Transverse colon (tissue), 4 donors: Measurements from ENCODE around the gene FBXL17. TPM values are rescaled to one million over a fixed set of nuclear protein-coding genes. Genes with fewer than 3 reads are reported as not detected.

Experiments used
- DNase-seq: peaks from one replicate; pipeline ENCODE4 v3.0.0-alpha.2; 2019
- H3K27ac ChIP-seq, 4 donors: fragments of 200-600 bp; sonication (generic); 2 replicates each; pipeline ENCODE4 v1.5.1; 2016 to 2018; ENCODE audit warnings: inconsistent platforms in 4 of 4
- H3K27me3 ChIP-seq: fragments of 200-600 bp; sonication (generic); 2 replicates; pipeline ENCODE4 v1.5.1; 2017; ENCODE audit warnings: inconsistent platforms
- H3K36me3 ChIP-seq, 4 donors: fragments of 200-600 bp; sonication (generic); 2 replicates each; pipeline ENCODE4 v1.5.1; 2017 to 2019; ENCODE audit warnings: inconsistent platforms in 4 of 4
- H3K4me1 ChIP-seq, 4 donors: fragments of 200-600 bp; sonication (generic); 2 replicates each; pipeline ENCODE4 v1.5.1; 2017 to 2020; ENCODE audit warnings: inconsistent platforms in 4 of 4
- H3K4me3 ChIP-seq, 4 donors: fragments of 200-600 bp; sonication (generic); 1 replicate in 1 of 4; 2 replicates in 3 of 4; pipeline versions ENCODE4 v1.5.1 to v1.6.1; 2017 to 2019; ENCODE audit warnings: inconsistent platforms in 4 of 4
- H3K9me3 ChIP-seq, 2 donors: fragments of 200-600 bp; sonication (generic); 2 replicates each; pipeline ENCODE4 v1.5.1; 2017 to 2019; ENCODE audit warnings: inconsistent platforms in 2 of 2
- EP300 ChIP-seq: sonication (generic); formaldehyde crosslinking; IDR thresholded peaks from one replicate; pipeline ENCODE4 v1.6.1; 2017; ENCODE audit warnings: antibody characterized with exemption, low read depth
- POLR2A ChIP-seq: fragments of 450-650 bp; IDR thresholded peaks from one replicate; pipeline ENCODE4 v1.6.1; 2016; ENCODE audit warnings: antibody characterized with exemption, mild to moderate bottlenecking, moderate library complexity
- POLR2AphosphoS5 ChIP-seq, 3 donors: sonication (generic); formaldehyde crosslinking; IDR thresholded peaks; one replicate each; pipeline ENCODE4 v1.6.1; 2016; ENCODE audit warnings: antibody characterized with exemption in 3 of 3
- WGBS, 2 donors: methylation state at CpG; one replicate each; pipeline ENCODE4 v1.1.5; 2018; ENCODE audit warnings: low coverage in 1 of 2; 5-methylcytosine and 5-hydroxymethylcytosine counted together
- in situ Hi-C, 4 donors: fragments of 200-750 bp; cut with MboI; loops; one replicate each; pipeline versions ENCODE4 v1.15.0 to v1.15.1; 2017; ENCODE audit warnings: low sequenced_read_pairs in 3 of 4, low pct_ligation_motif_present in 1 of 4, low pct_unique_long_range_greater_than_20kb in 1 of 4
- intact Hi-C: fragments of 100-400 bp; cut with DNase I; formaldehyde crosslinking; loops from one replicate; pipeline ENCODE4 v1.15.1; 2023; ENCODE audit warnings: low total_unique reads
- total RNA-seq, 4 donors: library from RNA; depleted of rRNA; stranded (reverse); fragments of >200 nt; gene quantifications; one replicate each; pipeline ENCODE4 v1.1.0, GENCODE V29; 2016
- TF ChIP-seq, protein P1 (sequence below), 5 experiments: fragments of 200-600 bp in 3 of 5; fragments of 450-650 bp in 2 of 5; sonication (generic) in 3 of 5; IDR thresholded peaks; 1 replicate in 2 of 5; 2 replicates in 3 of 5; pipeline ENCODE4 v1.5.1; 2016 to 2017; ENCODE audit warnings: antibody characterized with exemption in 5 of 5, inconsistent platforms in 3 of 5, mild to moderate bottlenecking in 2 of 5, moderate library complexity in 1 of 5

The FBXL17 gene
- total RNA-seq, 4 donors from 2014 or later: 17.7 to 99.5 (median 24.6) TPM

DNA sequence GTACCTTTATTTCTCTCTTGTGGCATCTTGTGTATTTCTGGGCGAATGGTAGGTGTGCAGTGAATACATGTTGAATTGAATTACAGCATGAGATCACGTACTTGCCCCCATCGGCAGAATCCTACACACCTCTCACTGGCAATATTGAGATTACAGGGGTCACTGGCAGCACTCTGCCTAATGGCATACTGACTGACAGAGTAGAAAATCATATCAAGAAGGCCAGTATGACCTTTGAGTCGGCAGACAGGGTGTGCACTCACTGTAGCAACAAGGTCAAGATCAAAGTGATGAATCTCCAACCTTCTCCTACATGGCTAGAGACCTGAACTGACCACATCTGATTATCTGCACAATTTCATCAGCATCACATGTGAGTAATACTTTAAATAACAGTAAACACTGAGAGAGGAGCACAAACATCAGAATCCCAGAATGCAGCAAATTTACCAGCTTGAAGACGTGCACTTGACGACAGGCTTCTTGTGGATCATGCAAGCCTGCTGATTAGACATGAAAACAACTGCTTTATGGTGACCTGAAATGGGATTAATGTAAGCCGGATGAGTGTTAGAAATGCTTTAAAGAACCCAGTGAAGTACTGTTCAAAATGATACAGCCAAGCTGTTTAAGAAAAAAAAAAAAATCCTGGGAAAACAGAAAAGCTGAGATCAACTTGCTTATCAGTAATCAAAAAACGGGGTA lies 444.1 kb downstream of the FBXL17 start:
- intact Hi-C loops: no loop called here
- no peak overlapping the region for H3K27ac ChIP-seq
- no peaks in the 10 kb centered on the region for H3K9me3 ChIP-seq
- in situ Hi-C loops: no loop called here
- WGBS, 2 donors: 76 to 79% methylated on average over 2 to 8 of the region's 8 CpGs
- no peak overlapping the region for H3K4me3 ChIP-seq
- no peaks in the 10 kb centered on the region for H3K4me1 ChIP-seq
- no peaks in the 10 kb centered on the region for H3K27me3 ChIP-seq
- TF ChIP-seq EP300 (no peak), POLR2AphosphoS5 (IDR thresholded peaks at IDR 0.05) (no peak), POLR2A (no peak)
- TF ChIP-seq, protein P1, sequence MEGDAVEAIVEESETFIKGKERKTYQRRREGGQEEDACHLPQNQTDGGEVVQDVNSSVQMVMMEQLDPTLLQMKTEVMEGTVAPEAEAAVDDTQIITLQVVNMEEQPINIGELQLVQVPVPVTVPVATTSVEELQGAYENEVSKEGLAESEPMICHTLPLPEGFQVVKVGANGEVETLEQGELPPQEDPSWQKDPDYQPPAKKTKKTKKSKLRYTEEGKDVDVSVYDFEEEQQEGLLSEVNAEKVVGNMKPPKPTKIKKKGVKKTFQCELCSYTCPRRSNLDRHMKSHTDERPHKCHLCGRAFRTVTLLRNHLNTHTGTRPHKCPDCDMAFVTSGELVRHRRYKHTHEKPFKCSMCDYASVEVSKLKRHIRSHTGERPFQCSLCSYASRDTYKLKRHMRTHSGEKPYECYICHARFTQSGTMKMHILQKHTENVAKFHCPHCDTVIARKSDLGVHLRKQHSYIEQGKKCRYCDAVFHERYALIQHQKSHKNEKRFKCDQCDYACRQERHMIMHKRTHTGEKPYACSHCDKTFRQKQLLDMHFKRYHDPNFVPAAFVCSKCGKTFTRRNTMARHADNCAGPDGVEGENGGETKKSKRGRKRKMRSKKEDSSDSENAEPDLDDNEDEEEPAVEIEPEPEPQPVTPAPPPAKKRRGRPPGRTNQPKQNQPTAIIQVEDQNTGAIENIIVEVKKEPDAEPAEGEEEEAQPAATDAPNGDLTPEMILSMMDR (IDR thresholded peaks at IDR 0.05): no peak
- H3K36me3 ChIP-seq: no peaks in the 10 kb centered on the region
- no peak for DNase-seq

- no peaks in the 10 kb centered on the region for H3K4me1 ChIP-seq
- in situ Hi-C loops (no loop called here), intact Hi-C loops (no loop called here)
- WGBS, 2 donors: 79 to 80% methylated on average over 5 of the region's 5 CpGs
- H3K27ac ChIP-seq: no peak overlapping the region
- H3K9me3 ChIP-seq: no peaks in the 10 kb centered on the region
- TF ChIP-seq EP300 (no peak), POLR2A (no peak), POLR2AphosphoS5 (IDR thresholded peaks at IDR 0.05) (no peak)
- TF ChIP-seq, protein P1 (IDR thresholded peaks at IDR 0.05): no peak
- no peak overlapping the region for H3K4me3 ChIP-seq
- H3K36me3 ChIP-seq: no peaks in the 10 kb centered on the region
- no peaks in the 10 kb centered on the region for H3K27me3 ChIP-seq
- DNase-seq: no peak
Observed at GRCh38 chr5:107937204-107937603, 444.7 kb downstream of the FBXL17 start.

DNA sequence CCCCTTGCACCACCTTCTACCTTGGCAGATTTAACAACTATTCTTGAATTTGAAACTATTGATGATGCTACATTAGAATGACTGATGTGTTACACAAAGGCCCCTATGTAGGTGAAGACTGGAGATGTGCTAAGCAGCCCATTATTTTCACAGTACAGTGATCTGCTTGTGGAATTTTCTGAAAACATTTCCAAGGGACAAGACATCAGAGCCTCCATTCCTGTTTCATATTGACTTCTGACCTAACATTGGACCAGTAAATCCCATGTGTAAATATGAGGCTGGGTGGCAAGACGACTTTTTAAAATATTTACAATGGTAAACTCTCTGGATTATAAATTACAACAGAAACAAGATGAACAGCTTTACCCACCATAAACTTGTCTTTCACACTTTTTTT lies 445.4 kb downstream of the FBXL17 start:
- Histone ChIP-seq H3K27me3 (no peaks in the 10 kb centered on the region), H3K9me3 (no peaks in the 10 kb centered on the region), H3K36me3 (no peaks in the 10 kb centered on the region), H3K27ac (no peak overlapping the region), H3K4me1 (no peaks in the 10 kb centered on the region), H3K4me3 (no peak overlapping the region)
- DNase-seq: no peak
- in situ Hi-C loops (no loop called here), intact Hi-C loops (no loop called here)
- 36 to 64% methylated on average over 1 of the region's 1 CpG for WGBS, 2 donors
- TF ChIP-seq EP300: no peak
- no peak for TF ChIP-seq POLR2AphosphoS5 (IDR thresholded peaks at IDR 0.05)
- TF ChIP-seq POLR2A: no peak
- TF ChIP-seq, protein P1 (IDR thresholded peaks at IDR 0.05): no peak

DNA sequence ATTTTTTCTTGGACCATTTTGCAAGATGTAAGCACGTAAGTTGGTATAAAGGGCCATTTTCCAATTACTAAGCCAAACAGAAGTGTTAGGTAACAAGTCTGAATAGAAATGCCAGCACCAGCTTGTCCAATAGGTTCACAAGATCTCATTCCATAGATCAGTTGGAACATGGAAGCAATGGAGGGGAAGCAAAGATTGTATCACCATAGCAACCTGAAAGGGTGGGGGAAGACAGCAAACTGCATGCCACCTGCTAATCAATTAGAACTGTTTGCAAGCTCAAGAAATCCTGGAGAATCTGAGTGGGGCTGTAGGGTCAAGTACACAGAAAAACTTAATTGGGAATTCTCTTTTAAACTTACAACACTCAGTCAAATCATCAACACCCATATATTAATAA lies 446.3 kb downstream of the FBXL17 start:
- Histone ChIP-seq H3K27me3 (no peaks in the 10 kb centered on the region), H3K4me1 (no peaks in the 10 kb centered on the region), H3K36me3 (no peaks in the 10 kb centered on the region), H3K4me3 (no peak overlapping the region), H3K27ac (no peak overlapping the region), H3K9me3 (no peaks in the 10 kb centered on the region)
- intact Hi-C loops: no loop called here
- WGBS, 2 donors: 86 to 91% methylated on average over 1 of the region's 1 CpG
- in situ Hi-C loops: no loop called here
- TF ChIP-seq, protein P1 (IDR thresholded peaks at IDR 0.05): no peak
- TF ChIP-seq POLR2AphosphoS5 (IDR thresholded peaks at IDR 0.05) (no peak), POLR2A (no peak), EP300 (no peak)
- DNase-seq: no peak
